K562 (cell line): ENCODE data around the gene HS2ST1. TPM values are rescaled to one million over a fixed set of nuclear protein-coding genes. Genes with fewer than 3 reads are reported as not detected.

Experiments used
- ATAC-seq: fragments of 200-7000 bp; cut with Tn5 transposase; 3 replicates; pipeline ENCODE4 v1.9.1; 2020; ENCODE audit warnings: moderate library complexity
- BruUV-seq: library from RNA; stranded (reverse); fragments of 400-500 nt; replicated peaks from 2 replicates; lab custom pipeline; 2021; lab: Mats Ljungman, UMichigan
- CTCF ChIA-PET: fragments of 300-600 bp; formaldehyde crosslinking; extraction: SDS; loops from one replicate; lab custom pipeline; 2021; ENCODE audit warnings: low intra/inter-chr PET ratio; lab: Yijun Ruan, JAX
- POLR2A ChIA-PET: fragments of 300-600, 350-650 bp; sonication (Branson Sonifier 250); formaldehyde crosslinking; extraction: SDS; loops from one replicate; lab custom pipeline; 2021; ENCODE audit warnings: antibody characterized with exemption, inconsistent platforms; lab: Yijun Ruan, JAX
- DNase-seq, 4 experiments: peaks; one replicate each; pipeline versions ENCODE4 v3.0.0 to v3.0.0-alpha.2; 2011 to 2018; ENCODE audit warnings: low spot score in 3 of 4, mixed read lengths in 3 of 4; ENCODE audit errors: extremely low read depth in 1 of 4
- FAIRE-seq: peaks from 2 replicates; lab custom pipeline; 2011; peaks lifted over from hg19 to GRCh38; lab: Jason Lieb, UNC
- H2AFZ ChIP-seq: 2 replicates; pipeline ENCODE4 v1.6.0; 2011; ENCODE audit warnings: low read depth, low read length, control low read depth, inconsistent platforms
- H3K27ac ChIP-seq: fragments of 200-600 bp; 3 replicates; pipeline ENCODE4 v1.8.0; 2011; ENCODE audit warnings: low read depth, mild to moderate bottlenecking, control low read depth, inconsistent platforms, low read length, moderate library complexity, mixed read lengths; ENCODE audit errors: extremely low read depth
- H3K27me3 ChIP-seq, 2 experiments: fragments of 300-600 bp in 1 of 2; 2 replicates in 1 of 2; 3 replicates in 1 of 2; pipeline versions ENCODE4 v1.6.0 to v1.8.0; 2011; ENCODE audit warnings: inconsistent platforms in 2 of 2, low read length in 2 of 2, mild to moderate bottlenecking in 1 of 2, mixed read lengths in 1 of 2, moderate library complexity in 1 of 2; ENCODE audit not compliant: control insufficient read depth in 2 of 2, insufficient read depth in 2 of 2
- H3K36me3 ChIP-seq: fragments of 300-600 bp; 3 replicates; pipeline ENCODE4 v1.8.0; 2011; ENCODE audit warnings: mild to moderate bottlenecking, low read length, inconsistent platforms; ENCODE audit not compliant: control insufficient read depth, insufficient read depth
- H3K4me1 ChIP-seq, 2 experiments: fragments of 200-600 bp in 1 of 2; replicated peaks in 1 of 2; 2 replicates in 1 of 2; 3 replicates in 1 of 2; pipeline versions ENCODE4 v1.5.1 to v1.8.0; 2011; ENCODE audit warnings: inconsistent platforms in 2 of 2, low read length in 2 of 2, mild to moderate bottlenecking in 1 of 2, mixed read lengths in 1 of 2, moderate library complexity in 1 of 2; ENCODE audit not compliant: control insufficient read depth in 2 of 2, insufficient read depth in 2 of 2
- H3K4me2 ChIP-seq: 2 replicates; pipeline ENCODE4 v1.6.1; 2011; ENCODE audit warnings: low read length, control low read depth, inconsistent platforms, mixed read lengths; ENCODE audit not compliant: insufficient read depth
- H3K4me3 ChIP-seq: fragments of 200-600 bp; sonication (generic), shearing (Covaris generic); 2 replicates; pipeline ENCODE4 v1.5.1; 2016; ENCODE audit warnings: control low read depth, inconsistent platforms
- H3K79me2 ChIP-seq: fragments of 200-600 bp; 3 replicates; pipeline ENCODE4 v1.8.0; 2011; ENCODE audit warnings: low read length, inconsistent platforms; ENCODE audit not compliant: control insufficient read depth, insufficient read depth
- H3K9ac ChIP-seq, 2 experiments: 2 replicates each; pipeline versions ENCODE4 v1.6.0 to v1.6.1; 2011; ENCODE audit warnings: low read depth in 2 of 2, low read length in 2 of 2, control low read depth in 1 of 2, inconsistent platforms in 1 of 2, mild to moderate bottlenecking in 1 of 2, mixed read lengths in 1 of 2; ENCODE audit not compliant: insufficient read depth in 1 of 2
- H3K9me1 ChIP-seq: one replicate; pipeline ENCODE4 v1.6.0; 2011; ENCODE audit warnings: inconsistent platforms, mild to moderate bottlenecking, low read length, moderate library complexity; ENCODE audit not compliant: control insufficient read depth, insufficient read depth
- H3K9me3 ChIP-seq: replicated peaks from 2 replicates; pipeline ENCODE4 v1.5.1; 2011; ENCODE audit warnings: low read depth, low read length, inconsistent platforms; ENCODE audit not compliant: control insufficient read depth, insufficient read depth
- H4K20me1 ChIP-seq: replicated peaks from 2 replicates; pipeline ENCODE4 v1.6.1; 2011; ENCODE audit warnings: low read length, inconsistent platforms, mixed read lengths; ENCODE audit not compliant: control insufficient read depth, insufficient read depth
- BRD9 ChIP-seq: fragments of 450-650 bp; IDR thresholded peaks from 2 replicates; pipeline ENCODE4 v1.6.1; 2018; ENCODE audit warnings: low read depth; ENCODE audit not compliant: partially characterized antibody
- COPS2 ChIP-seq: fragments of 450-650 bp; conservative IDR thresholded peaks from 2 replicates; pipeline ENCODE4 v1.6.1; 2016; ENCODE audit warnings: mild to moderate bottlenecking, moderate library complexity
- DMBX1 ChIP-seq: fragments of 250-450 bp; sonication (Bioruptor Pico); IDR thresholded peaks from 2 replicates; pipeline ENCODE4 v1.8.0; 2022; ENCODE audit warnings: inconsistent platforms, mild to moderate bottlenecking, moderate library complexity, borderline replicate concordance
- EGR1 ChIP-seq: fragments of 450-650 bp; conservative IDR thresholded peaks from 2 replicates; pipeline ENCODE4 v1.6.1; 2017; ENCODE audit warnings: mild to moderate bottlenecking
- LEF1 ChIP-seq: fragments of 450-650 bp; IDR thresholded peaks from 2 replicates; pipeline ENCODE4 v1.6.1; 2016; ENCODE audit warnings: mild to moderate bottlenecking
- MECOM ChIP-seq: fragments of 250-450 bp; sonication (Bioruptor Pico); IDR thresholded peaks from 2 replicates; pipeline ENCODE4 v1.8.0; 2022; ENCODE audit warnings: inconsistent platforms
- MED1 ChIP-seq: sonication (generic); formaldehyde crosslinking; IDR thresholded peaks from 2 replicates; pipeline ENCODE4 v1.8.1; 2023; ENCODE audit warnings: missing genetic modification reagents, borderline replicate concordance
- MEF2D ChIP-seq: conservative IDR thresholded peaks from 2 replicates; pipeline ENCODE4 v1.6.1; 2016; ENCODE audit warnings: low read depth, missing genetic modification characterization, missing compliant biosample characterization
- NFRKB ChIP-seq: fragments of 450-650 bp; IDR thresholded peaks from 2 replicates; pipeline ENCODE4 v1.6.1; 2016; ENCODE audit warnings: low read depth
- NR0B1 ChIP-seq: fragments of 450-650 bp; IDR thresholded peaks from one replicate; pipeline ENCODE4 v1.6.1; 2018; ENCODE audit warnings: mild to moderate bottlenecking, moderate library complexity; ENCODE audit not compliant: partially characterized antibody
- PATZ1 ChIP-seq: fragments of 250-450 bp; sonication (Bioruptor Pico); IDR thresholded peaks from 2 replicates; pipeline ENCODE4 v1.5.0; 2020; ENCODE audit warnings: mild to moderate bottlenecking, borderline replicate concordance
- PHB ChIP-seq: fragments of 250-450 bp; sonication (Bioruptor Pico); IDR thresholded peaks from 2 replicates; pipeline ENCODE4 v1.5.0; 2021
- PTTG1 ChIP-seq: fragments of 450-650 bp; IDR thresholded peaks from 2 replicates; pipeline ENCODE4 v1.6.1; 2016; ENCODE audit warnings: low read depth, mild to moderate bottlenecking, missing genetic modification characterization, missing compliant biosample characterization
- RFX5 ChIP-seq: IDR thresholded peaks from 2 replicates; pipeline ENCODE4 v1.6.1; 2011; ENCODE audit warnings: low read depth, mild to moderate bottlenecking, improper control_type of control experiment, low read length
- RFX7 ChIP-seq: fragments of 250-450 bp; sonication (Bioruptor Pico); IDR thresholded peaks from 2 replicates; pipeline ENCODE4 v1.5.1; 2021; ENCODE audit warnings: mild to moderate bottlenecking
- SIN3B ChIP-seq: fragments of 450-650 bp; IDR thresholded peaks from 2 replicates; pipeline ENCODE4 v1.6.1; 2017; ENCODE audit warnings: low read depth, mild to moderate bottlenecking, moderate library complexity
- SNIP1 ChIP-seq: fragments of 450-650 bp; IDR thresholded peaks from 2 replicates; pipeline ENCODE4 v1.7.1; 2017; ENCODE audit warnings: low read depth, mild to moderate bottlenecking
- TCF3 ChIP-seq: sonication (generic); formaldehyde crosslinking; IDR thresholded peaks from 2 replicates; pipeline ENCODE4 v1.4.0; 2020; ENCODE audit warnings: mild to moderate bottlenecking, missing genetic modification reagents
- YBX1 ChIP-seq: fragments of 450-650 bp; IDR thresholded peaks from 2 replicates; pipeline ENCODE4 v1.7.1; 2016; ENCODE audit warnings: mild to moderate bottlenecking
- ZNF165 ChIP-seq: fragments of 250-450 bp; sonication (Bioruptor Pico); IDR thresholded peaks from 2 replicates; pipeline ENCODE4 v1.4.0; 2020; ENCODE audit warnings: borderline replicate concordance
- ZNF644 ChIP-seq: fragments of 200-800 bp; sonication (Bioruptor generic); IDR thresholded peaks from 2 replicates; pipeline ENCODE4 v1.6.1; 2016; ENCODE audit warnings: low read depth, missing genetic modification characterization, missing compliant biosample characterization
- ZSCAN29 ChIP-seq: fragments of 450-650 bp; IDR thresholded peaks from 2 replicates; pipeline ENCODE4 v1.6.1; 2017
- WGBS: fragments of 100-300 bp; shearing (Covaris generic); methylation state at CpG from one replicate; pipeline ENCODE4 v1.1.6; 2016; ENCODE audit warnings: low coverage, mixed read lengths; ENCODE audit not compliant: insufficient coverage; ENCODE audit errors: missing lambda C conversion rate; 5-methylcytosine and 5-hydroxymethylcytosine counted together
- in situ Hi-C: fragments of 300-500 bp; cut with MboI; formaldehyde crosslinking; loops from 4 replicates; pipeline ENCODE4 v1.15.0; 2018; ENCODE audit warnings: inconsistent platforms, mixed read lengths
- intact Hi-C: fragments of 100-400 bp; cut with micrococcal nuclease; formaldehyde crosslinking; loops from 2 replicates; pipeline ENCODE4 v1.14.2; 2022
- polyA plus RNA-seq, 8 experiments: library from polyadenylated mRNA; depleted of rRNA in 4 of 8; stranded (reverse) in 5 of 8; unstranded in 3 of 8; fragments of >200 nt; fragmentation: Nextera tagmentation in 2 of 8; fragmentation: Illumina TruSeq in 1 of 8; extraction: Ambion mirVana in 2 of 8; extraction: Trizol in 1 of 8; gene quantifications; 2 replicates each; pipeline versions ENCODE4 v1.2.1 to v1.2.3, GENCODE V29; 2011 to 2014; ENCODE audit warnings: inconsistent platforms in 1 of 8, missing spikeins in 1 of 8
- total RNA-seq, 7 experiments: library from RNA; depleted of rRNA in 6 of 7; stranded (reverse); fragments of >200 nt in 6 of 7; fragmentation: Illumina TruSeq in 2 of 7; extraction: Trizol in 2 of 7; gene quantifications; 2 replicates each; pipeline versions ENCODE4 v1.2.1 to v1.2.3, GENCODE V29; 2011 to 2021; ENCODE audit warnings: low replicate concordance in 1 of 7

The HS2ST1 gene
- total and polyA plus RNA-seq, 9 of the 15 experiments (the other 6 are each of a cell fraction or from before 2014, with no cell fraction given) = 7.7 to 43.3 (median 25.8) TPM

GRCh38 chr1:87140831-87141540 is 226.6 kb downstream of the HS2ST1 start (continued):
- TF ChIP-seq RFX5 = no peak
- no peak for TF ChIP-seq NR0B1
- no peak for TF ChIP-seq ZNF644 (tag)
- TF ChIP-seq NFRKB = no peak
- no peak for TF ChIP-seq MECOM
- TF ChIP-seq DMBX1 (CRISPR knock-in tag) = no peak
- TF ChIP-seq BRD9 = no peak
- no peak for TF ChIP-seq ZSCAN29
- no peak for TF ChIP-seq SIN3B

- no peak for ATAC-seq
- no peaks in the 10 kb centered on the region for H3K9me1 ChIP-seq
- in situ Hi-C loops (no loop called here), intact Hi-C loops (no loop called here)
- no peak for FAIRE-seq
- H3K27me3 ChIP-seq = peaks cover 4 to 8% of the 10 kb centered on the region in 2 experiments; a peak in 2 of 5 replicates
- H3K9ac ChIP-seq = no peak overlapping the region
- H3K79me2 ChIP-seq = no peaks in the 10 kb centered on the region
- H3K27ac ChIP-seq = no peak overlapping the region
- no peak for DNase-seq
- ChIA-PET POLR2A (interaction anchor here (0.9 kb wide), 1 partner anchor 1047 kb away, joined by 3 read pairs; no protein-coding TSS in a partner anchor), CTCF (no interaction called here)
- 0% methylated on average over 8 of the region's 8 CpGs for WGBS
- H3K4me3 ChIP-seq = no peak overlapping the region
- no peak overlapping the region for H3K4me2 ChIP-seq
- H3K4me1 ChIP-seq = no peaks in the 10 kb centered on the region
- H4K20me1 ChIP-seq = no peaks in the 10 kb centered on the region; the same call in 1 of the 2 replicates
- no TSS peak for BruUV-seq
- no peaks in the 10 kb centered on the region for H3K36me3 ChIP-seq
- H3K9me3 ChIP-seq = no peaks in the 10 kb centered on the region
- no peak overlapping the region for H2AFZ ChIP-seq
- TF ChIP-seq EGR1 (no peak), LEF1 (no peak), PATZ1 (CRISPR knock-in tag) (no peak), MED1 (CRISPR knock-in tag) (no peak), PTTG1 (tag) (no peak), ZNF165 (CRISPR knock-in tag) (no peak), MEF2D (no peak), BRD9 (no peak), RFX7 (CRISPR knock-in tag) (no peak), PHB (CRISPR knock-in tag) (no peak), YBX1 (no peak), TCF3 (CRISPR knock-in tag) (no peak), SNIP1 (no peak), COPS2 (no peak)
Measured at GRCh38 chr1:87141556-87141955, 227.1 kb downstream of the HS2ST1 start.
